Posterior vena cava (tissue), 2 donors: ENCODE data around the gene PTX4. TPM values are rescaled to one million over a fixed set of nuclear protein-coding genes. Genes with fewer than 3 reads are reported as not detected.

Source experiments
- DNase-seq: peaks from one replicate; pipeline ENCODE4 v3.0.0-alpha.2; 2020; ENCODE audit warnings: low spot score
- intact Hi-C, 2 donors: fragments of 100-400 bp; cut with DNase I; formaldehyde crosslinking; loops; one replicate each; pipeline versions ENCODE4 v1.14.1 to v1.14.2; 2022 to 2023
- total RNA-seq, 2 donors: library from RNA; stranded (reverse); fragmentation: NEBNext Ultra II Directional; extraction: Animal tissue kit (Norgen Biotek cat#: 25700); gene quantifications; one replicate each; pipeline ENCODE4 v1.2.1, GENCODE V29; 2021
- donor health status: DM: yes; HTN: yes; CAD: no.
- donor health status: DM: yes; HTN: yes; CAD: no.

PTX4 gene
- total RNA-seq, 2 donors from 2014 or later: 0.14 TPM; not detected in 1

DNA sequence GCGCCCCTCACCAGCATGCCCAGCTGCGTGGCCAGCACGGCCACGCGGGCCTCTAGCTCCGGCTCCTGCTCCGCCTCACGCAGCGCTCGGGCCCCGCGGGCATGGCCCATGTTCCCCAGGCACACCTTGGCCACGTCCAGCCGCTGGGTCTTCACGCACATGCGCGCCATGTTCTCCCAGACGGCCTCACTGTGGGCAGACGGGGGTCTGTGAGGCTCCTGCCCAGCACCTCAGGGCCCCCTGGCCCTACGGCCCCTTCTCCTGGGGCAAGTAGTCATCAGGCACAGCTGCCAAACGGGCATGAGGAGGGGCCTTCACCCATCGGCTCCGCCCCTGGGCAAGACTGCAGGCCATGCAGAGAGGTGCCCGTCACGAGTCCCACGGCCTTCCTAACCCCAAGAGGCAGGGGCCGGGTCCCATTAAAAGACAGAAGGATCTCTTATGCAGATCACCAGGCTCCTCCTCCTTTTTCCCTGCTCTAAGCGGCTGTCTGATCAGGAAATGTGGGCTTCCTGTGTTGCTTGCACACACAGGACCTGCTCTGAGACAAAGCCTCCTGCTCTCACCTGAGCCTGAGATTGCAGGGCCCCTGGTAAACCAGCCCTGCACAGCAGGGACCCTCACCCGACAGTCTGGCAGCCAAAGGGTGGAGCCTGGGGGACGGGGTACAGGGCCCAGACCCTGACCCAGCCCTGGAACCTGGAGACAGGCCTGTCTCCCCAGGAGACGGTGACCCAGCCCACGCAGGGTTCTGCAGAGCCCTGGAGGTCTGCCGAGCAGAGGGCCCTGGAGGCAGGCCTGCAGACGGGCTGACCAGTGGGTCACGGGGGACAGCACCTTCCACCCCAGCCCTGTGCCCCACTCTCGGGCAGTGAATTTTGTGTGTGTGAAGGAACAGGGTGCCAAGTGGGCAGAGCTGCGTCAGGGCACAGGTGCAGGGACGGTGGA lies 38.1 kb upstream of the PTX4 start:
- DNase-seq: no peak
- intact Hi-C loops: no loop called here

DNA sequence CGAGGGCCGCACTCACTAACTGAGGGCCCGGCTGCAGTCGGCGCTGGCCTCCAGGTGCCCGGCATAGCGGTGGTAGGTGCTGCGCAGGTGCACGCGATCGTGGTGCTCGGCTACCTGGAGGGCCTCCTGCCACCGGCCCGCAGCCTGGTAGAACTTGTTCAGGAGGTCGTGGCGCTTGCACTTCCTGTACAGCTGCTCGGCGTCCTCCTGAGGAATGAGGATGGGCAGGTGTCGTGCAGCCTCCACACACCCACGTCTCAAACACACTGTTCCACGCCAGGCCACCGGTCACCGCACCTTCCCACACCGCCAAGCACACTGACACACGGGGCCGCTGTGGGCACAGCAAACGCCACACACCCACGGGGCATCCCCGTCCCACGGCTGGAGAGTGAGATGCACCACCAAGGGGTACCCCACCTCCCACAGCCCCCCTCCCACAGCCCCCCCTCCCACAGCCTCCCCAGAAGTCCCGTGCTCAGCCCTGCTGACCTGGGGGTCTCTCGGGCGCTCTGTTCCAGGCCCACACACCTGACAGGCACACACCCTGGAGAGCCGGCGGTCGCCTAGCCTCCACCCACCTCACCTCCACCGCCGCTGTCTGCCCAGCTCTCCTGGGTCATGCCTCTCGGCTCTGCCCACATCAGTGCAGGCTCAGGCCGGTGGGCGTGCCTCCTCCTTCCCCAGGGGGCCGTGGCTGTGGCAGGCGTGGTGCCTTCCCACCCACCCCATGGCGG lies 37.3 kb upstream of the PTX4 start:
- no peak for DNase-seq
- intact Hi-C loops: no loop called here

DNA sequence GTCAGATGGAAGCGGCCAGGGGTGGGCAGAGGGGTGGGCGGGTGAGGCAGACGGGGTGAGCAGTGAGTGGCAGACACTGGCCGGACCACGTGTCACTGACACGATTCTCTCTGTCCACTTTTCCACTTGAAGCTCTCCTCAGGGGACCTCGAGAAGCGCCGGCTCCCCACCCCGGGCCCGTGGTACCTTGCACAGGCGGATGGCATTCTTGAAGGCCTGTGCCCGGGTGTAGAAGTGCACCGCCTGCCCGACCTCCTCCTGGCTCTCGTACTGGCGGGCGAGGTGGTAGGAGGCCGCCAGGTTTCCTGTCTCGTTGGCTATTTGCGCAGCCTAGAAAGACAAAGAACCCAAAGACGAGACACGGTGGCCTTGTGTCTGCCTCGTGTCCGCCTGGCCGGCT lies 35.6 kb upstream of the PTX4 start:
- intact Hi-C loops: no loop called here
- DNase-seq: no peak

- no peak for DNase-seq
- intact Hi-C loops: no loop called here
Observed at GRCh38 chr16:1523581-1524245, 35.0 kb upstream of the PTX4 start.

- intact Hi-C loops: no loop called here
- no peak for DNase-seq
Observed at GRCh38 chr16:1520461-1520860, 31.7 kb upstream of the PTX4 start.

GRCh38 chr16:1519831-1520230 lies 31.1 kb upstream of the PTX4 start:
- DNase-seq: no peak
- intact Hi-C loops: no loop called here

DNA sequence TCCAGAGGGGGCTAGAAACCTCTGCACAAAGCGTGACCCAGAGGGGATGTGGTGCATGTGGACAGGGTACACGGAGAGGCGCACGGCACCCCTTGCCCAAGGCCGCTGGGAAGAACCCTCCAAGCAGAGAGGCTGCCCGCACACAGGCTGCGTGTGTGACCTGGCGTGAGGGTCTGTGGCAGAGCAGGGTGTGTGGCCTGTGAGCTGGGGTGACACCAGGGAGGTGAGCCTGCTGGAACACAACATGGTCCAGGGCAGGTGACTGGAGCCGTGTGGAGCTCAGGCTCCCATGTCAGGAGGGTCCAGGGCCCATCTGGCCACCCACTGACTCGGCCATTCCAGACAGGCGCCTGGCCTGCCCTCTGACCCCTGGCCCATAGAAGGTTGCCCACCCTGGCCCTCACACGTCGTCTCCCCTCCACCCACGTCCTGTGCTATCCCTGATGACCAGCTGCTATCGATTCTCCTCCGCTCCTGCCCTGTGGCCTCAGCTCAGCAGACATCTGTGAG lies 29.9 kb upstream of the PTX4 start:
- no peak for DNase-seq
- intact Hi-C loops: no loop called here

GRCh38 chr16:1514507-1514906 lies 25.8 kb upstream of the PTX4 start:
- intact Hi-C loops: no loop called here
- DNase-seq: no peak

DNA sequence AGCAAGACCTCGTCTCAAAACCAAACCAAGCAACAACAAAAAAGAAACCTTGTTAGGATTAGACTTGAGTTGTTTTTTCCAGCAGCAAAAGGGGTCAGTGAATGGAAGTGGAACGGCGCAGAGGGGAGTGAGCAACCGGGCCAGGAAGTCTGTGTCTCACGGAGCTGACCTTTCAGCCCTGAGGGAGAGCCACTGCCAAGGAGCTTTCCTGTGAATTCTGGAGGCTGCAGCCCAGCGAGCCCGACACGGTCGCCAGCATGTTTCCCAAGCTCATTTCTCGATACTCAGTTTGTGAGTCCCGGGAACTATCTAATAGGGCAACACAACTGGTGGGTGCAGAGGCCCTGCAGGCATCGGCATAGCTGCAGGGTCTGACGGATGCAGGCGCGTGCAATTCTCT lies 24.0 kb upstream of the PTX4 start:
- intact Hi-C loops: no loop called here
- DNase-seq: no peak

GRCh38 chr16:1511662-1512569 lies 23.2 kb upstream of the PTX4 start:
- intact Hi-C loops: no loop called here
- no peak for DNase-seq

- DNase-seq: no peak
- intact Hi-C loops: no loop called here
Observed at GRCh38 chr16:1510941-1511351, 22.2 kb upstream of the PTX4 start.

DNA sequence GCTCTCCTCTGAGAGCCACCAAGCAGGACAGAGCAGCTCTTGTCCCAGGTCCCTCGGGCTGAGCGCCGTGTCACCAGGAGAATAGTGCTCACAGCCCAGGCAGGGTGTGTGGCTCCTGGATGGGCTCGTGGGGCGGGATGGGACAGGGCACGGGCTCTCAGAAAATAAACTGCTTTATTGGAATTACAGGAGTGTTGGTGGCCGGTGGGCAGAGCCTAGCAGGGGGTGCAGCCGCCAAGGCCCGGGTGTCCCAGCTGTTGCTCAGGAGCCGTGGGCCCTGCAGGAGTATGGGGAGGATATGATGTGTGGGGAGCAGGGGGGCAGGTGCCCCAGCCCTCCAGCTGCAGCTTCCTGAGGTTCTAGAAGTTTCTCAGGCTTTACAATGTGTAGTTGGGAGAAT lies 21.5 kb upstream of the PTX4 start:
- intact Hi-C loops: no loop called here
- no peak for DNase-seq

DNA sequence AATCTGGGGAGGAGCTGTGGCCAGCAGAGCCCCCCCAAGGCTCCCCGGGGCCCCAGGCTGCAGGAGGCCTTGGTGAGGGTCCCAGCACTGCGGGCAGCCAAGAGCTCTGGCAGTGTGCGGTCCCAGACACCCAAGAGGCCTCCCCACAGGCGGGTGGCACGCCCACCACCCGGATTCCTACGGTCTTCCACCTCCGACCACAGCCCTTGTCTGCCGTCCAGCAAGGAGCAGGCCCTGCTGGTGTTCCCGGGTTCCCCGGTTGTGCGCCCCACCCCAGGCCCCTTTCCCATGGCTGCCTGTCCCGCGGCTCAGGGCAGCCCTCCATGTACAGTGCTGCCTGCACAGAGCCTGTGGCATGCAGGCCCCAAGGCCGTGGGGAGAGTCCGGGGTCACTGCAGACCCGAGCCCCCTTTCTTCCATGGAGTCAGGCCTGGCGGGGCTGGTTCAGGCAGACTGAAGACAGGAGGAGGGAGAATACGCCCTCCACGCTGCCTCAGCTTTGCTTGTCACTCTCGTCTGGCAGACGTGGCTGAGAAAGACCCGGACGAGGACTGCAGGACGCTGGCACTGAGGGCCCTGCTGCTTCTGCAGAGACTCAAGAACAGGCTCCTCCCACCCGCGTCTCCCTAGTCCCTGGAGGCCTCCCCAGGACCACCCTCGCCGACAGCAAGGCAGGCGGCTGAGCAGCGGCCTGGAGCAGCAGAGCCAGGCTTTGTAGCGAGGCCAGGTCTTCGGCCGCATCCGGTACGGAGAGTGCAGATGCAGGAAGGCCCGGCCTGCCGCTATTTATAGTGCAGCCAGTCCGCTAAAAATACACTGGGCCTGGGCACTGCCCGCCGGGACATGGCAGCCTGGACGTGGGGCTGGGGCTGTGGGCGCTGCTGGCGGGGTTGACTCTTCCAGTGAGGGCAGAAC lies 20.8 kb upstream of the PTX4 start:
- no peak for DNase-seq
- intact Hi-C loops: no loop called here

DNA sequence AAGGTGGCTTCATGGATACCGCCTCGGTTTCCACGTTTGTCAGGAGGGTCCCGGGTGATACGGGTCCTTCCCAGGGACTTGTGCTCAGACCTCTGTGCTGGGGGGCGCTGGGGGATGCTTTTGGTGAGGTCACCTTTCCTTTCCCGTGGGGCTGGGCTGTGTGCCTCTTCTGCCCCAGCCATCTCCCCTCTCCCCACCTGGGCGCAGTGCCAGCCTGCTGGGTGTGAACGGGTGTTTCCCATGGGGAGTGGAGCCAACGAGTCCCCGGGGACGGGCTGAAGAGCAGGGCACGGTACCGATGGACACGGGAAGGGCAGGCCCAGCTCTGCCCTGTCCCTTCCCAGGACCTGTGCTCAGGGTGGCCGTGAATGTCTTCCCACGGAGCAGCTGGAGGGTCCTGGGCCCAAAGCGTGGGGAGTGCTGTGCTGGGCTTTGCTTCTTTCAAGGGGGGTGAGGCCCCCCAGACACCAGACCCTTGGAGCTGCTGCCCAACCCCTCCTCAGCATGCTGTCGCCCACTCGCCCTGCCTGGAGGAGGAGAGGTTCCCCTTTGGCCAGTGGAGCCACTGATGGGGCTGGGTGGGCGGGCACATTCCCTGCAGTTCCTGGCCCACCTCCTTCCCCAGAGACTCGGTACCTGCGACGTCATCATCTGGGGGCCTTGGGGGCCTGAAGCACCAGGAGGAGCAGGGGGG lies 19.9 kb upstream of the PTX4 start:
- intact Hi-C loops: no loop called here

GRCh38 chr16:1506494-1507213 lies 17.9 kb upstream of the PTX4 start:
- intact Hi-C loops: no loop called here
- no peak for DNase-seq

More for the DNA sequence above, 19.9 kb upstream of the PTX4 start:
- DNase-seq: no peak

- intact Hi-C loops: no loop called here
- no peak for DNase-seq
Observed at GRCh38 chr16:1505912-1506311, 17.2 kb upstream of the PTX4 start.
